ENCODE data around the gene CORO2A.
"Not testable (repeated sequence)": the region's sequence is repeated elsewhere in the genome, so short reads cannot be mapped to it uniquely, and the experiment has no call there.

Gene CORO2A

GRCh38 chr9:98105006-98105405 is 87.4 kb downstream of the CORO2A start:
- no peak for DNase-seq

DNA sequence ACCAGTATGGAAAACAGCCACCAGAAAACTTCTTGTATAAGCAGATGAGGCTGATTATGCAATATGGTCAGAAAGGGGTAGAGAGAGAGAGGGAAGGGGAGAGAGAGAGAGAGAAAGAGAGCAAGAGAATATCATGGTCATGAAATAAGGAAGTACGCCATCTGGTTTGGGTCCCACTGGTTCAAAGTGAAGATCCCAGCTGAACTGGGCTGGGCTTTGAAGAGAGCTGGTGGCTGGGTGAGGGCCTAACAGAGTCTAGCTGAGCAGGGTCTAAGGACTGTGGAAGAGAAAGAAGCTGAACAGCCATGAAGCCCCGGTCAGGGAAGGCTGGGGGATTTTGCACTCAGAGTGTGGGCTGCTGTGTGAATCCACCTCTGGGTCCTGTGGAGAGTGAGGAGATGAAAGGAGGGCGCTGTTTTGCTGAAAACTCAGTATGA is 88.0 kb downstream of the CORO2A start:
- DNase-seq: no peak

GRCh38 chr9:98101868-98102273 is 90.6 kb downstream of the CORO2A start:
- peak; percentile 83 for DNase-seq

DNA sequence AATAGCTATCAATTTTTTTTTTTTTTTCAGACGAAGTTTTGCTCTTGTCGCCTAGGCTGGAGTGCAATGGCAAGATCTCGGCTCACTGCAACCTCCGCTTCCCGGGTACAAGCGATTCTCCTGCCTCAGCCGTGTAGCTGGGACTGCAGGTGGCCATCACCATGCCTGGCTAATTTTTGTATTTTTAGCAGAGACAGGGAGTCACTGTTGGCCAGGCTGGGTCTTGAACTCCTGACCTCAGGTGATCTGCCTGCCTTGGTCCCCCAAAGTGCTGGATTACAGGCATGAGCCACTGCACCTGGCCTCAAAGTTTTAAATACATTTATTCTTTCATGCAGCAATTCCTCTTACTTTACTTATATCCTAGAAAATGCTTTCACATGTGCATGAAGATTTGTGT is 91.0 kb downstream of the CORO2A start:
- DNase-seq: no peak

DNA sequence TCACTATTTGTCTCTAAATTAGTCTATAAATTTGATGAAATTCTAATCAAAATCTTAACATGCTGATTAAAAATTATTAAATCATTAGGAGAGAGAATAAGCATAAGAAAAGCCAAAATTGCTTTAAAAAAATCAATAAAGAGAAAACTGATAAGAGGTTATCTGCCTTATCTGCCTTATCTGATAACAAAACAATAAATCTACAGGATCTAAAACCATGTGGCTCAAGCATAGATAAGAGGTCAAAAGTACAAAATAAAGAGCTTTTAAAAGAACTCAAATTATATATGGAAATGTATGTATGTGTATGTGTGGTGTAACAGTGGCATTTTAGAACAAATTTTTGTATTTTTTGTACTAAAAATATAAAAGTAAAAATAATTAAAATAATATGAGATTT is 92.0 kb downstream of the CORO2A start:
- no peak for DNase-seq

GRCh38 chr9:98099898-98100297 is 92.5 kb downstream of the CORO2A start:
- no peak for DNase-seq

DNA sequence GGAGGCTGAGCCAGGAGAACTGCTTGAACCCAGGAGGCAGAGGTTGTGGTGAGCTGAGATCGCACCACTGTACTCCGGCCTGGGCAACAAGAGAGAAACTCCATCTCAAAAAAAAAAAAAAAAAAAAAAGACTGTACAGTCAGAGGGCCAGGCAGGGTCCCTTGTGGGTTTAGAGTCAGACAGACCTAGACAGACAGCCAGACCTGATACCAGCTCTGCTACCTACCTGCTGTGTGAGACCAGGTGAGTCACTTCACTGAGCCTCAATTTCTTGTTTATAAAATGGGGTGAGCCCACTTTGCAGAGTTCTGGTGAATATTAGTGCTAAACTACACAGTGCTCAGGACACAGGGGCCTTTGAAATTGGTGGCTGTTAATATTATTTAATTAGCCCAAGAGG is 93.1 kb downstream of the CORO2A start:
- no peak for DNase-seq

DNA sequence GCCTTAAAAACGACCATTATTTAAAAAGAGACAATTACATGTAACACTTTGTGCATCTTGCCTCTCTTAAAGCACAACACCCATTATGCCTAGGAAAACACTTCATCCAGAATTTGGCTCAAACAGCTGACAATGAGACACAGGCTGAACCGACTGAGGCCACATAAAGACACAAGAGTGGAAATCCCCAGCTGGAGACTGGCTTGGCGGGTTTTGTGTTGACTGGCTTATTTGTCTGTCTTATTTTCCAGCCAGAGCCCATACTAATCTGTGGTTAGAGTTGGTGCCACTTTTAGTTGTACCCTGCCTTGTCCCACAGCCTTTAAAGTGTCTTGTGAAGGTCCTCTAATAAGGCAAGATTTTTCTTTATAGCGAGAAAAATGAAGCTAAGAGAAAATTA is 94.6 kb downstream of the CORO2A start:
- no peak for DNase-seq

DNA sequence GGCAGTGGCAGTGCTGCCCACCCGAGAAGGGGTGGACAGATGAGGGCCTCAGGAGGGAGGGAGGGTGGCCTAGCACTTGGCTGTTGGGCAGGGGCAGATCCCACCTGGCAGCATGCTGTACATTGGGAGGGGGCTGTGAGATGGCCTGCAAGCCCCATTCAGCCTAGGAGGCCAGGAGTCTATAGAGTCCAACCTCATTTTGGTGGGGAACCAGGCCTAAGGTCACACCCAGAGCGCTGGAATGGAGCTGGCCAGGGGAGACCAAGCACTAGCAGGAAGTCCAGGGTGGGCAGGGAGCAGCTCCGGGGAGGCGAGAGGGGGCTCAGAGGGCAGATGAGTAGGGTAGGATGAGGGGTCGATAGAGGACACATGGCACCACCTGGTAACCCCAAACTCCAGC is 96.3 kb downstream of the CORO2A start:
- no peak for DNase-seq

GRCh38 chr9:98095401-98095800 is 97.0 kb downstream of the CORO2A start:
- DNase-seq: no peak

GRCh38 chr9:98094851-98095250 is 97.6 kb downstream of the CORO2A start:
- no peak for DNase-seq

DNA sequence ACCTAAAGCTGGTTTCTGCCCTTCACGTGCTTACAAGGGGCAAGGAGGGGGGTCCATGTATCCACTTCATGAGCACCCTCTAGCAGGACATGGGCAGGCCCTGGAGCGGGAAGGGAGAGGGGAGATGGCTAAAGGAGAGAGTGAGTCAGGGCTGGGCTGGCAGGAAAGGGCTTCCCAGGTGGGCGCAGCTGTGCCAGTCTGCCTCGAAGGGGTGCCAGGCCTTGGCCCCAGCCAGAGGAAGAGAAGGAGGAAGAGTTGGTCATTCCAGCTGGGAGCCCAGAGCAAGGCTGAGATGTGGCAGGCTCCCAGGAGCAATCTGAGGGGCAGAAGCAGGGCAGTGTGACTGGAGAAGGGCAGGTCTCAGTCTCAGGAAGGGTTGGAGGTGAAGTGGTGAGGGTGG is 98.1 kb downstream of the CORO2A start:
- DNase-seq: no peak

DNA sequence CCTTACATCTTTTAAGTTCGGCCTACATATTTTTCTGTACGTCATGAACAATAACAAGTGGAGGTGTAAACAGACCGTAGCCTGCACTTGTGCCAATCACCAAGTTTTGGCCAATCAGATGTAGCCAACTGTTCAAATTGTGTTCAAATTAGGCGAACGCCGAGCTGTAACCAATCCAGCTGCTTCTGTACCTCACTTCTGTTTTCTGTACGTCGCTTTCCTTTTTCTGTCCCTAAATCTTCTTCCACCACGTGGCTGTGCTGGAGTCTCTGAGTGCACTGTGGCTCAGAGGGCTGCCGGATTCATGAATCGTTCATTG is 99.9 kb downstream of the CORO2A start:
- no peak for DNase-seq

DNA sequence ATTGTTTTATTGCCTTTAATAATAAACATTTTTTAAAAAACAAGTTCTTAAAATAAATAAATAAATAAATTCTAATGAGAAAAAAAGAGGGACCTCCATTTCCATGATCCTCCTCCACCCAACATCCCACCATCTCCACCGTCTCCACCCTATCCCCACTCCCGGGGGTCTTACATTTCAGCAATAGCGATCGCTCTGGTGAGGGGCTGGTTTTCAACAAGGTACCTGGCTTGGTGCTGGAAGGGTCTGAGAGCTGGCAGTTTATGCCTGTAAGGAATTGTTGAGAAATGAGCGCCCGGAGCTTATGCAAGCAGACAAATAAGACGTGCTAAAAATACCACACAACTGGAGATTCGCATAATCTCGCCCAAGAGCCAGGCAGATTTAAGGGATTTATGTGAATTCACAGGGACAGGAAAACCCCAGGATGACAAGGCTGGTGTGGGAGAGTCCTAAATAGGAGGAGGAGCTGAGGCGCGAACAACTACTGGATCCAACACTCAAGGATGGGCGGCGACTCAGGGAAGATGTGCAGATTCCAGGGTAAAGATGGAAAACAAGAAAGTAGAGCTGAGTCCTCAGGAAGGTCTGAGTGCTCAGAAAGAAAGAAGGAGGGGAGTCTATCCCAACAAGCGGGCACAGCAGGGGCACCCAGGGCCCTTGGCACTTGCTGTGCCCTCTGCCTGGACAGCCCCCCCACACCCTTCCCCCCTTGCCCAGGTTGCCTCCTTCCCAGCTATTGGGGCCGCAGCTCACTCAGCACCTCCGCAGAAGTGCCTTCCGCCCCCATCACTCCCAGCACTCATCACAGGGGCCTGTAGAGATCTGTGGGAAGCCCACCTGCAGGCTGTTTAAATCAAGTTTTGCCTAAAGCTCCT is 100.5 kb downstream of the CORO2A start:
- DNase-seq: no peak

- not testable (repeated sequence) for DNase-seq
Observed at GRCh38 chr9:98090674-98091073, 101.8 kb downstream of the CORO2A start.

DNA sequence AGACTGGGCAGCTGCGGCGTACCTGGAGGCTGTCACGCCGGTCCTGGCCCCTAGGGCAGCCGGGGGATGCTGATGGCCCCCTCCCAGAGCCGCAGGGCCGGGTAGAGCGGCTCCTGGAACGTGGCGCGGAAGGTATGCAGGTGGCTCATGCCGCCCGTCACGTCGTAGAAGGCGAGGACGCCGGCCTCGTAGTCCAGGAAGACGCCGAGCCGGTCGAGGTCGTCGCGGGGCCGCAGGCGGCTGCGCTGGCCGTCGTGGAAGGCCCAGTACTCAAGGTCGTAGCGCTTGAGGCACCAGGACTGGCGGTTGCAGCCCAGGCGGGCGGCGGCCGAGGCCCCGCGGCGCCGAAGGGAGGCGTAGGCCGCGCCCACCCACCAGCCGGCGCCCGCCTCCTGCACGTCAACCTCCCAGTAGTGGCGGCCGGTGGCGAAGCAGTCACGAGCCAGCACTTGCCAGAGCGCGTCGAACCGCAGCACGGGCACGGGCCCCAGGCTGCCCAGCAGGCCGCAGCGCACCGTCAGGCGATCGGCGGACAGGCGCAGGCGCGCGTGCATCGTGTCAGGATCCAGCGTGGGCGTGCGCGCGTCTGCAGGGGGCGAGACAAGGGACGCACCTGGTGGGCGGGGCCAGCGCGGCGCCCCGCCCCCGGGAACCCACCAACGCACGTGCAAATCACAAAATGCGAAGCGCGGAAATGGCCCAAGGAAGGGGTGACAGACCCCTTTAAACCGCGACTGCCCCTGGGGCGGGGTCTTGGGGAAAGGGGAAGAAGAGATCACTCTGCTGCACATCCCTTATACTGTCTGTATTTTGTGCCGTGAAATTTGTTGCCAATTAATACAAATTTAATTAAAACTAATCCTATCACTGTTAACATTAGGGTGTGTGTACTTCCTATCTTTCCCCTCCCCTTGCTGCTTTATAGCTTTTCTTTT is 104.8 kb downstream of the CORO2A start:
- no peak for DNase-seq

DNA sequence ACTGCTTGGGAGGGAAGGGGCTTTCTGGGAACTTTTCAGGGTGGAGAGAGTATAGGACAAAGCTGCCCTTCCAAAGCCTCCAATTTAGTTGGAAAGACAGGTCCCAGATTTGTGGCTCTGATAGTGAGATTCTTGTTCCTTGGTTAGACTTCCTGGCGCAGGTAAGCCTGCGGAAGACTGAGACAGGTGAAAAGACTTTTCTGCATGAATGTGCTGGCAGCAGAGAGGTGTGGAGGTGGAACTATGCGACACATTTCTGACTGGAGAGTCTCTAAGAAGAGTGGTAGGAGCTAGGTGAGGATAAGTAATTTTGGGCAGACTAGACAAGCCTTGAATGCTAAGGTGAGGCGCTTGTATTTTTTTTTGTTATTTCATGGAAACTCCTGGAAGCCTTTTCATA is 106.0 kb downstream of the CORO2A start:
- no peak for DNase-seq

DNA sequence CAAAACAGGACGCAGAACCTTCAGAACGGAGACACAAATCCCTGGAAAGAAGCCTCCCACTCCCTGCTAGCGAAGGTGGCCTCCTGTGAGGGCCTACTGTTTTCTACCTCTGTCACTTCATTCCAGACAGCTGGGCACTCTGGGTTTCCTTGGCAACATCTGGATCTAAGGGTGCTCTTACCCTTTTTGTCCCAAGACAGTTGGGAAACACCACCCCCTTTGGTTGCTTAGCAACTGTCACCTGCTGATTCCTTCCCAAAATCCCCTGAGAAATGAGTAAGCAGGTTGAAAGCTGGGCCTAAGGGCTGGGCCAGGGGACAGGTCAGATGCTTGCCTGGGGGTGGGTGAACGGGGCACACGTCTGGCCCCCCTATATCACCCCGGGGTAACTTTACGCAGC is 106.5 kb downstream of the CORO2A start:
- no peak for DNase-seq

DNA sequence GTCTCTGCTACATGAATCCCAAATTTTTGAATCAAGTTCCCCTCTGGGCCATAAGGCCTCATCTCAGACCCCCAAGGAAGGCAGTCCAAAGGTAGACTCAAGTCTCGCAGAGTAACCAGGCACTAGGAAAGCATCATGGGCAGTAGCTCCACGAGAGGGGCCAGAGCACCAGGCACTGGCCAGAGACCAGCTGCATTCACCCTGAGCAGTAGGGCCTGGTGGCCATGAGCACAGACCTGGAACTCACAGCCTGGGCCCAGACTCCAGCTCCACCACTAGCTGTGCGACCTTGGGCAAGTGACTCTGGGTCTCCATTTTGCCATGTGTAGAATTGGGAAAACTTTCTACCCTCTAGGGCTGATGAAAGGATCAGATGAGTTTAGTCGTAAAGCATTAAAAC is 107.4 kb downstream of the CORO2A start:
- no peak for DNase-seq

DNA sequence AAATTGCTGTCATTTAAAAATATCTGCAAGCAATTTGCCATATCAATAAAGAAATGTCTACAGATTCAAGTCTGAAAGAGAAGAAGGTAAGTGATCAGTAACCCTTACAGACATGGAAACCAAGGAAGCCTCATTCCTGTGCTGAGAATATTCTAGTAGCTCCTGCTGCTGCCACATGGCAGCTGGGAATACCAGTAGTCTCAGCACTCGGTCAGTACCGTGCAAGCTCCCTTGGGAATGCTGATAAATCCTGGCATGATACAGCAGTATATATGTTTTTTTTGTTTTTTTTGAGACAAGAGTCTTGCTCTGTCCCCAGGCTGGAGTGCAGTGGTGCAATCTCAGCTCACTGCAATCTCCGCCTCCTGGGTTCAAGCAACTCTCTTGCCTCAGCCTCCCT is 108.0 kb downstream of the CORO2A start:
- DNase-seq: no peak

DNA sequence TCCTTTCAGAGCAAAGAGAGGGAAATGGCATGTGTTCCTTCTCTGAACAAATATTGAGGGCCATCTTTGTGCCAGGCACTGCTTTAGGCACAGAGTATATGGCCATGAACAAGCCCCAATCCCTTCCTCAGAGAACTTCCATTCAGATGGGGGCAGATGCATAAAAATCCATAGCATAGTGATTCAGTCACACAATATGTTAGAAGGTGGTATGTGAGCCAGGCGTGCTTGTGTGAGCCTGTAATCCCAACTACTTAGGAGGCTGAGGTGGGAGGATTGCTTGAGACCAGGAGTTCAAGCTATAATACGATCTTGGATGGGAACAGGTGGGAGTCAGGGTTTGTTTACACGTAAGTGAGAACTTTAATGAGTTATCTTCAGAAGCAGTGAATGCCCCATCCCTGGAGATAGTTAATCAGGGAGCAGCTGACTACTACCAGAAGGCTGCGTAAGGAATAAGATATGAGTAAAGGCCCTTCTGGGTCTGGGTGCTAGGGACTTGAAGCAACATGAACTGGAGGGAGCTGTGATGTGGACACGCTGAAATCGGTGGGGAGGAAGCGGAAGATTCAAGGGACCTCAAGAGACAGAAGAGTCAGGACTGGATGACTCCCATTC is 108.8 kb downstream of the CORO2A start:
- DNase-seq: no peak

DNA sequence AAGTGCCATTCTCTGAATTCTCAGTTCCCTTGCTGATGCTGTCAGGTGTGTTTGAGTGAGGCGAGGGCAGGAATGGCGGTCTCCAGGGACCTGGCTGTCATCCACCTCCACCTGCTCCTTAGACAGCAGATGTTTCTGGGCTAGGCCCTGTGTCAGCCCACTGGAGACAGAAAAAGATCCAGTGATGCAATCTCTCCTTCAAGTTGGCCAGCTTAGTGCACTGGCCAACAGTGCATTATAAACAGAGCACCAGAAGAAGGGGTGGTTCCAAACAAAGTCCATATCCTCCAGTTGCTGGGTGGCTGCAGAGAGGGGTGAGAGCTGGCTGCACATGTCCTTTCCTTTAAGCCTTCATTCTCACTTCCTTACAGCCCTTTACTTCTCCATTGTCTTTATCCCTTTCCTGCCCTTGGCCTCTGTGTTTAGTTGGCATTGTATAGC is 109.4 kb downstream of the CORO2A start:
- DNase-seq: no peak

- no peak for DNase-seq
Observed at GRCh38 chr9:98081477-98082219, 110.8 kb downstream of the CORO2A start.

Measured in RPMI8226 (cell line).